ENCODE results near the gene PHKG2. TPM values are rescaled to one million over a fixed set of nuclear protein-coding genes. Genes with fewer than 3 reads are reported as not detected.
A peak's percentile ranks its signal among the peaks of the same experiment; 100 is the strongest.

The PHKG2 gene
- total RNA-seq, 1 experiment from 2014 or later: 35.3 TPM

GRCh38 chr16:30757316-30757715 is 9.1 kb downstream of the PHKG2 start:
- Histone ChIP-seq H3K27ac (ENCODE audit: low read depth, low read length, poor library complexity, severe bottlenecking) (no peak overlapping the region), H3K9me3 (ENCODE audit: low read depth, low read length, poor library complexity, severe bottlenecking) (no peaks in the 10 kb centered on the region), H3K4me3 (ENCODE audit: low read depth, low read length, poor library complexity, severe bottlenecking) (no peak overlapping the region), H3K27me3 (replicated peaks; ENCODE audit: insufficient read depth, low read depth, low read length, poor library complexity) (no peaks in the 10 kb centered on the region), H3K4me1 (ENCODE audit: insufficient read depth, low read length, poor library complexity, severe bottlenecking) (no peaks in the 10 kb centered on the region), H3K36me3 (ENCODE audit: insufficient read depth, low read length, poor library complexity, severe bottlenecking) (peaks cover 14% of the 10 kb centered on the region)
- no peak for DNase-seq (ENCODE audit: low spot score)
- POLR2A ChIA-PET (ENCODE audit: low non-redundant PET): interaction anchor here (0.5 kb wide), 1 partner anchor 18 kb away, joined by 3 read pairs; no protein-coding TSS in a partner anchor
- TF ChIP-seq CTCF (conservative IDR thresholded peaks at IDR 0.05; ENCODE audit: low read depth, low read length) (no peak), EZH2 (IDR thresholded peaks at IDR 0.05; ENCODE audit: borderline replicate concordance, low read depth, low read length, poor library complexity, severe bottlenecking) (no peak)
- BruUV-seq (replicated peaks): no TSS peak
- CTCF ChIA-PET: no interaction called here
- intact Hi-C loops (cut with micrococcal nuclease; ENCODE audit: unreplicated experiment): no loop called here

GRCh38 chr16:30758988-30759491 is 10.8 kb downstream of the PHKG2 start:
- intact Hi-C loops (cut with micrococcal nuclease; ENCODE audit: unreplicated experiment): no loop called here
- no peaks in the 10 kb centered on the region for H3K9me3 ChIP-seq (ENCODE audit: low read depth, low read length, poor library complexity, severe bottlenecking)
- peaks cover 10% of the 10 kb centered on the region for H3K4me1 ChIP-seq (ENCODE audit: insufficient read depth, low read length, poor library complexity, severe bottlenecking)
- H3K27ac ChIP-seq (ENCODE audit: low read depth, low read length, poor library complexity, severe bottlenecking): no peak overlapping the region
- DNase-seq (ENCODE audit: low spot score): no peak
- no TSS peak for BruUV-seq (replicated peaks)
- peaks cover 18% of the 10 kb centered on the region for H3K36me3 ChIP-seq (ENCODE audit: insufficient read depth, low read length, poor library complexity, severe bottlenecking)
- ChIA-PET CTCF (no interaction called here), POLR2A (ENCODE audit: low non-redundant PET) (no interaction called here)
- no peak overlapping the region for H3K4me3 ChIP-seq (ENCODE audit: low read depth, low read length, poor library complexity, severe bottlenecking)
- no peak for TF ChIP-seq EZH2 (IDR thresholded peaks at IDR 0.05; ENCODE audit: borderline replicate concordance, low read depth, low read length, poor library complexity, severe bottlenecking)
- TF ChIP-seq CTCF (conservative IDR thresholded peaks at IDR 0.05; ENCODE audit: low read depth, low read length): no peak
- H3K27me3 ChIP-seq (replicated peaks; ENCODE audit: insufficient read depth, low read depth, low read length, poor library complexity): no peaks in the 10 kb centered on the region

- TF ChIP-seq CTCF (conservative IDR thresholded peaks at IDR 0.05; ENCODE audit: low read depth, low read length) (no peak), EZH2 (IDR thresholded peaks at IDR 0.05; ENCODE audit: borderline replicate concordance, low read depth, low read length, poor library complexity, severe bottlenecking) (no peak)
- DNase-seq (ENCODE audit: low spot score): no peak
- Histone ChIP-seq H3K4me1 (ENCODE audit: insufficient read depth, low read length, poor library complexity, severe bottlenecking) (peaks cover 10% of the 10 kb centered on the region), H3K36me3 (ENCODE audit: insufficient read depth, low read length, poor library complexity, severe bottlenecking) (peaks cover 27% of the 10 kb centered on the region), H3K9me3 (ENCODE audit: low read depth, low read length, poor library complexity, severe bottlenecking) (no peaks in the 10 kb centered on the region), H3K27me3 (replicated peaks; ENCODE audit: insufficient read depth, low read depth, low read length, poor library complexity) (no peaks in the 10 kb centered on the region), H3K4me3 (ENCODE audit: low read depth, low read length, poor library complexity, severe bottlenecking) (peak overlapping the region; percentile 72), H3K27ac (ENCODE audit: low read depth, low read length, poor library complexity, severe bottlenecking) (no peak overlapping the region)
- POLR2A ChIA-PET (ENCODE audit: low non-redundant PET): no interaction called here
- no TSS peak for BruUV-seq (replicated peaks)
- intact Hi-C loops (cut with micrococcal nuclease; ENCODE audit: unreplicated experiment): no loop called here
- CTCF ChIA-PET: no interaction called here
Observed at GRCh38 chr16:30760001-30760559, 11.9 kb downstream of the PHKG2 start.
